HG03469 (cell line): ENCODE measurements around the gene GZMM.

Experiments
- ATAC-seq: cut with Tn5 transposase; IDR thresholded peaks from one replicate; pipeline ENCODE4 v1.9.1; 2021; ENCODE audit warnings: mild to moderate bottlenecking, moderate library complexity, moderate number of reproducible peaks; ENCODE audit not compliant: unreplicated experiment

GZMM gene

DNA sequence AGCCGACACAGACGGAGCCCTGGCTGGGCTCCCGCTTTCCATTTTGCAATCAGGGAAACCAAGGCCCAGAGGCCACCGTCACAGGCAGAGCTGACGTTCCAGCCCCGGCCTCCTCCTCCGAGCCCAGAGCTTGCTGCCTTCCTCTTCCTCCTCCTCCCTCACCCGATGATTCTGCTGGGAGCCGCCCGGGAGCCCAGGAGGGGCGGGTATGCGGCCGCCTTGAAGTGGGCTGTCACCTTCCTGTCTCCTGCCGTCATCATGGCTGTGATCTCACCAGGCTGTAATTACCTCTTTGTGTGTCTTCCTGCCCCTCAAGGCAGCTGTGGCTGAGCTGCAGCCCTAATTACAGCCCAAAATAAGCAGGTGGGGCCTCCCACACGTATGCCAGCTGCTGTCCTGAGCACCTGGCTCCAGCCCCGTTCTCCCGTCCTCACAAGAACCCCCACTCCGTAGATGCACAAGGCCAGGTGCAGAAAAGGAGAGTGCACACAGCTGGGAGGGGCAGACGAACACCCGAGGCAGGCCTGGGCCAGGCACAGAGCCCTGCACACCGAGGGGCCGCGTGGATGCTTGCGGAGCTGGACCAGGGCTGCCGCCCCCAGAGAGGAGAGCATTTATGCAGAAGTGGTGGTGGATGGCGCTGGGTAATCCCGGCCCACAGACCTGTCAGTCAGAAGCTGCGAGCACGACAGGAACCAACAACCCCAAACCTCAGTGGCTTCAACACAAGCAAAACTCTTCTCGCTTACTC, 32.6 kb upstream of the GZMM start:
- ATAC-seq: no peak

DNA sequence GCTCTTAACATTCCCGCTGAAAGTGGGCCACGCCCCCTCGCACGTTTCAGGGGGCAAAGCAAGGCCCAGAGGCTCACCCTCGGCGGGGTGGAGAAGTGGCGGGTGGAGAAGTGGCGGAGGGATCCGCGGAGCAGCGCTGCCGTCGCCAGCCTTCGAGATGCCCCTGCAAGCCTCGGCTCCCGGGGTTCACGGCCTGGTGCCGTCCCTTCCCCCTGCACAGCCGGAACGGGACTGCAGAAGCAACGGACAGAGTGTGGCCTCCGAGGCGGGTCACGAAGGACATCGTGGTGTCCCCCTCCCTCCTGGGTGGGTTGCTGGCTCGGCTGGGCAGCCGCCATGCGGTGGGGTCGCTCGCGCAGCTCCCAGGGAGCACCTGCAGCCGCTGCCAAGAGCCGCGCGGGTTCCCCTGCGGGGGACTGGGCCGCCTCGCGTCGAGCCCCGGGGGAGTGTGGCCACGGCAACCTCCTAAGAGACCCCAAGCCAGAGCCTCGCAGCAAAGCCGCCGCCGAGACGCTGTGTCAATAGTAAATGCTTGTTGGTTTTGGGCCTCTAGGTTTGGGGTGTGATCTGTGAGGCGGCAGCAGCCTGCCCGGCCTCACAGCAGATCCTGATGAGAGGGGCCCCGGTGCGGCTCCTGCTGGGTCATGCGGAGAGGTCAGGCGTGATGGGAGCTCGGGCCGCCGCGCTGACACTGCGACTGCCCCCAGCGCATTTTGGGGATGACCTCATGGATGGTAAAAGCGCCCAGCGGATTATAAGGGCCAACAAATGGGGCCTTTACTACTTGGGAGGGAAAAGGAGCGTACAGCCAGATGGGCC, 31.1 kb upstream of the GZMM start:
- no peak for ATAC-seq

DNA sequence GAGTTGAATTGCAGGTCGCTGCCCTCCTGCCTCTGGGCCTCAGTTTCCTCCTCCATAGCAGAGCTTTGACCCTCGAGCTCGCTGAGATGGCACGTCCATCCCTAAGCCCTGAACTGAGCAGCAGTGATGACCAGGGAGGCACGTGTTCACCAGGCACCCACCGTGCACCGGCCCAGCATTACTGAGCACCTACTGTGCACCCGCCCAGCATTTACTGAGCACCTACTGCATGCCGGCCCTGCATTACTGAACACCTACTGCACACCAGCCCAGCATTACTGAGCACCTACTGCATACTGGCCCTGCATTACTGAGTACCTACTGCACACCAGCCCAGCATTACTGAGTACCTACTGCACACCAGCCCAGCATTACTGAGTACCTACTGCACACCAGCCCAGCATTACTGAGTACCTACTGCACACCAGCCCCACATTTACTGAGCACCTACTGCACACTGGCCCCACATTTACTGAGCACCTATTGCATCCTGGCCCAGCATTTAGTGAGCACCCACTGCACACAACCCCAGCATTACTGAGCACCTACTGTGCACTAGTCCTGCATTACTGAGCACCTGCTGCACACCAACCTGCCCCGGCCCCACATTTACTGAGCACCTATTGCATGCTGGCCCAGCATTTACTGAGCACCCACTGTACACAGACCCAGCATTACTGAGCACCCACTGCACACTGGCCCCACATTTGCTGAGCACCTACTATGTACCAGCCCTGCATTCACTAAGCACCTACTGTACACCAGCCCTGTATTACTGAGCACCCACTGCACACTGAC, 30.3 kb upstream of the GZMM start:
- no peak for ATAC-seq

DNA sequence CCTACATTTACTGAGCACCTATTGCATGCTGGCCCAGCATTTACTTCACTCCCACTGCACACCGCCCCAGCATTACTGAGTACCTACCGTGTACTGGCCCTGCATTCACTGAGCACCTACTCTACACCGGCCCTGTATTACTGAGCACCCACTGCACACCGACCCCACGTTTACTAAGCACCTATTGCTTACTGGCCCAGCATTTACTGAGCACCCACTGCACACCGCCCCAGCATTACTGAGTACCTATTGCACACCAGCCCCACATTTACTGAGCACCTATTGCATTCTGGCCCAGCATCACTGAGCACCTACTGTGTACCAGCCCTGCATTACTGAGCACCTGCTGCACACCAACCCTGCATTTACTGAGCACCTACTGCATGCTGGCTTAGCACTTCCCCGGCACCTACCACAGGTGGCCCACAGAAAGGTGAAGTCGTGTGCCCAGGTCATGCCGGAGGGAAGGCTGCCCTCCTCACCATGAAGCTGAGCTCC, 29.6 kb upstream of the GZMM start:
- ATAC-seq: no peak

DNA sequence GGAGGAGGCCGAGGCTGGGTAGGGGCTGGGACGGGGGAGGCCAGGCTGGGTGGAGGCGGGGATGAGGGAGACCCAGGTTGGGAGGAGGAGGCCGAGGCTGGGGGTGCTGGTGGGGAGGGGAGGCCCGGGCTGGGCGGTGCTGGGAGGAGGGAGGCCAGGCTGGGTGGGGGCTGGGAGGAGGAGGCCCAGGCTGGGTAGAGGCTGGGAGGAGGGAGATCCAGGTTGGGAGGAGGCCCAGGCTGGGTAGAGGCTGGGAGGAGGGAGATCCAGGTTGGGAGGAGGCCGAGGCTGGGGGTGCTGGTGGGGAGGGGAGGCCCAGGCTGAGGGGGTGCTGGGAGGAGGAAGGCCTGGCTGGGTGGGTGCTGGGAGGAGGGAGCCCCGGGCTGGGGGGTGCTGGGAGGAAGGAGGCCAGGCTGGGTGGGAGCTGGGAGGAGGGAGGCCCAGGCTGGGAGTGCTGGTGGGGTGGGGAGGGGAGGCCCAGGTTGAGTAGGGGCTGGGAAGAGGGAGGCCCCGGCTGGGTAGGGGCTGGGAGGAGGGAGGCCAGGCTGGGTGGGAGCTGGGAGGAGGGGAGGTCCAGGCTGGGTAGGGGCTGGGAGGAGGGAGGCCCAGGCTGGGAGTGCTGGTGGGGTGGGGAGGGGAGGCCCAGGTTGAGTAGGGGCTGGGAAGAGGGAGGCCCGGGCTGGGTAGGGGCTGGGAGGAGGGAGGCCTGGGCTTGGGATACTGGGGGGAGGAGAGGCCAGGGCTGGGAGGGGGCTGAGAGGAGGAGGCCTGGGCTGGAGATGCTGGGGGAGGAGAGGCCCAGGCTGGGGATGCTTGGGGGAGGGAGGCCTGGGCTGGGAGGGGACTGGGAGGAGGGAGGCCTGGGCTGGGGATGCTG, 25.9 kb upstream of the GZMM start:
- no peak for ATAC-seq

DNA sequence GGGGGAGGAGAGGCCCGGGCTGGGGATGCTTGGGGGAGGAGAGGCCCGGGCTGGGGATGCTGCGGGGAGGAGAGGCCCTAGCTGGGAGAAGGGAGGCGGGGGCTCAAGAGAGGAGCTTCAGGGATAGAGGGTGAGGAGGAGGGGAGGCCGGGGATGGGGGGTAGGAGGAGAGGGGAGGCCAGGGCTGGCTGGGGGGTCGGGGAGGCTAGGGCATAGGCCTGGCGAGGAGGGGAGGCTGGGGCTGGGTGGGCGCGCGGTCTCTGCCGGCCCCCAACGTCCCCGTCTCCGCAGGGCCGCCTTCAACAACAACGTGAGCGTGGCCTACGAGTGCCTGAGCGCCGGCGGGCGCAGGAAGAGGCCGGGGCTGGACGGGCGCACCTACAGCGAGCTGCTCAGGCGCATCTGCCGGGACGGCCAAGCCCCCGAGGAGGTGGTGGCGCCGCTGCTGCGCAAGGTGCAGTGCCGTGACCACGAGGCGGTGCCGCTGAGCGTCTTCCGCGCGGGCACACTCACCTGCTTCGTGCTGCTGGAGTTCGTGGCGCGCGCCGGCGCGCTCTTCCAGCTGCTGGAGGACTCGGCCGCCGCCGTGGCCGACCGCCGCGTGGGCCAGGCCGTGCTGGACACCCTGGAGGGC, 25.1 kb upstream of the GZMM start:
- no peak for ATAC-seq

DNA sequence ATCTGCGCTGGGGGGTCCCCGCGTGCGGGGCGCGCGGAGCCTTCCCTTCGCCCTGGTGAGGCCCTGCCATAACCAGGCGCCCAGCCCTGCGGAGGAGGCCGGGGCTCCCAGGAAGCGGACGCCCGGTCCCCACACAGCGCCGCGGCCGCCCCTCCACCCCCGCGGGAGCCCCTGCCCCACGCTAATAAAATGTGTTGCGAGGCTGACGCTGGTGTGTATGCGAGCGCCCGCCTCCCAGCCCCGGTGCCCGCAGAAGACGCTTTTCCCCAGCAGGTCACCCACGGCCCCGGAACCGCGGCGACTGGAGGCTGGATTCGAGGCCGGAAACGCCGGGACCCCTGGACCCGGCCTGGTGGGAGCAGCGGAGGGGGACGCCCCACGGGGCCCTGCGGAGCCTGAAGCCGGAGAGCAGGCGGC, 24.4 kb upstream of the GZMM start:
- no peak for ATAC-seq

DNA sequence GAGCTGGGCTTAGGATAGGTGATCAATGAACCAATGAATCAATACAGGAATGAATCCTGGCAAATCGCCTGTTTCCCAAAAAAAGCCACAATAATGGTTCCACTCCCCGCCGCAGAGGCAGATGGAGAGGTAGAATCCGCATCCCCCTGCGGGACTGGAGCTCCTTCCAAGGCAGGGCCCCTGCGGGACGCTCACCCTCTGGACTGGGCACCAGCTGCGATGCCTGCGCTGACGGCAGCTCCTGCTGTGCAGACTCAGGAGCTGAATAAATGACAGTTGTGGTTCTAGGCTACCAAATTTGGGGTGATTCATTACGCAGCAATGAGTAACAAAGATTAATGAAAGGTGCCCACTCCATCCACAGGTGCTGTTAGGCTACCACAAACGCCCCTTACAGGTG, 21.1 kb upstream of the GZMM start:
- no peak for ATAC-seq

DNA sequence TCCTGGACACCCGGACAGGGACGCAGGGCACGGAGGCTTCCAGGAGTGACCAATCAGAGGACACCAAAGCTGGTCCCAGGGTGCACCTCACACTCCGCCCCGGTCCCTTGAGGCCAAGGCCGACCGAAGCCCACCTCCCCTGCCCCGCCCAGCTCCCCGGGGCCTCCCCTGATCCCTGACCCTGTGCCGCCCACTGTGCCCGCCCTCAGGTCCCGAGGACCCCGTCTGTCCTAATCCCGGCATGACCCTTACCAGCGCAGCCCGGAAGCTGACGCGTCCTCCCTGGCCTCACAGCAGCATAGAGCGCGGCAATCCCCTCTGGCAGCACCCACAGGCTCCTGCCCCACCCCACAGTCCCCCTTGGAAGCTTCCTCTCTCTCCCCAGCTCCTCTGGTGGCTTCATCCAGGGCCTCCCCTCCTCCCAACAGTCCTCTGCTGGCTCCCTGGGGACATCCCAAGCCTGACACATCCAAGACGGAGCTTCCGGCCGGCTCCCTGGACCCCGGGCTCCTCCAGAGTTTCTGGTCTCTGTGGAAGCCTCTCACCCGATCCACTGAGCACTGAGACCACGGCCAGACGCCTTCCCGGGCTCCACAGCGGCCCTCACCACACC, 19.7 kb upstream of the GZMM start:
- no peak for ATAC-seq

DNA sequence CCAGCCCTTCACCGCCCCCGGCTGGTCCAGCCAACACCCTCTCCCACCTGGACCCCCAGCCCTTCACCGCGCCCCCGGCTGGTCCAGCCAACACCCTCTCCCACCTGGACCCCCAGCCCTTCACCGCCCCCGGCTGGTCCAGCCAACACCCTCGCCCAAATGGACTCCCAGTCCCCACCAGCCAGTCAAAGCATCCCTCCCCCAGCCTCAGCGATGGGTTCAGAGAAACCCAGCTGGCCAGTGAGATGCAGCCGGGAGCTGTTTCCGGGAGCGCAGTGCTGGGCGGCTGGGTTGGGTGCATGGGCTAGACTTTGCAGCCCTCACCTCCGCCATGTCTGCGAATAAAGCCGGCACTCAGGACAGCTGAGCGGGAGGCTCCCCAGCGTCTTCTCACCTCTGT, 18.8 kb upstream of the GZMM start:
- no peak for ATAC-seq

DNA sequence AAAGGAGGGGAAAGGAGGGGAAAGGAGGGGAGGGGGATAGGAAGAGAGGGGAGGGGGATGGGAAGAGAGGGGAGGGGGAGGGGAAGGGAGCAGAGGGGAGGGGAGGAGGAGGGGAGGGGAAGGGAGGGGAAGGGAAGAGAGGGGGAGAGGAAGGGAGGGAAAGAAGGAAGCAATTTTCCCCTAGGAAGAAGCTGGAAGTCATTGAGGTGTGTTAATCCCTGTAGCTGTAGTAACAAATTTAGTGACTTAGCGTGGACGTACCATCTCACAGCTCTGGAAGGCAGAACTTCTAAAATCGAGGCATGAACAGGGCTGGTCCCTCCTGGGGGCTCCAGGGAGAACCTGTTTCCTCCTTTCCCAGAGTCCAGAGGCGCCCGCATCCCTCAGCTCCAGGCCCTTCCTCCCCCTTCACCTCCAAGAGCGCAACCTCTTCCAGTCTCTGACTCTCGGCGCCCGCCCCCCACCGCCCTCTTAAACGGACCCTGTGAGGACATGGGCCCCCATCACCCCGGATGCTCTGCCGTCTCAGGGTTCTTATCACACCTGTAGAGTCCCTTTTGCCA, 17.9 kb upstream of the GZMM start:
- ATAC-seq: no peak

DNA sequence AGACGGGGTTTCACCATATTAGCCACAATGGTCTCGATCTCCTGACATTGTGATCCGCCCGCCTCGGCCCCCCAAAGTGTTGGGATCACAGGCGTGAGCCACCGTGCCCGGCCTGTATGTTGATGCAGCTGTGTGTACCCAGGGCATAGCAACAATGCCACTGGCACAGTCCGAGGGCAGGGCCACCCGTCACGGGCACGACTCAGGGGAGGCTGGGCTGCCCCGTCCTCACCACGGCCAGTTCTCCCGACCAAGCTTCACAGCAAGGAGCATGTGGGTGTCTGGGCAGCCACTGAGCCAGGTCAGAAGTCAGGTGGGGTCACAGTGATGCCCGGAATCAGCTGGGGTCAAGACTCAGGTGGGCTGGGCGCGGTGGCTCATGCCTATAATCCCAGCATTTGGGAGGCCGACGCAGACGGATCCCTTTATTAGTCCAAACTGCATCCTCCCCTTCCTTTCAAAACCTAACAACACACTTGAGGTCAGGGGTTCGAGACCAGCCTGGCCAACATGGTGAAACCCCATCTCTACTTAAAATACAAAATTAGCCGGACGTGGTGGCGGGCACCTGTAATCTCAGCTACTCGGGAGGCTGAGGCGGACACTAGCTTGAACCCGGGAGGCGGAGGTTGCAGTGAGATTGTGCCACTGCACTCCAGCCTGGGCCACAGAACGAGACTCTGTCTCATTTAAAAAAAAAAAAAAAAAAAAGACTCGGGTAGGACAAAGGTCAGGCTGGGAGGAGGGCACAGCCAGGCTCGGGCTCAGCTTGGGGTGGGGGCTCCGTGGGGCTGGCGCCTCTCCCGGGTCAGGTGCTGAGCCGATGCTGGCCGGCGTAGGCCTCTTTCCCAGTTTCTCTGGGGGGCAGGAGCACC, 13.5 kb upstream of the GZMM start:
- no peak for ATAC-seq

DNA sequence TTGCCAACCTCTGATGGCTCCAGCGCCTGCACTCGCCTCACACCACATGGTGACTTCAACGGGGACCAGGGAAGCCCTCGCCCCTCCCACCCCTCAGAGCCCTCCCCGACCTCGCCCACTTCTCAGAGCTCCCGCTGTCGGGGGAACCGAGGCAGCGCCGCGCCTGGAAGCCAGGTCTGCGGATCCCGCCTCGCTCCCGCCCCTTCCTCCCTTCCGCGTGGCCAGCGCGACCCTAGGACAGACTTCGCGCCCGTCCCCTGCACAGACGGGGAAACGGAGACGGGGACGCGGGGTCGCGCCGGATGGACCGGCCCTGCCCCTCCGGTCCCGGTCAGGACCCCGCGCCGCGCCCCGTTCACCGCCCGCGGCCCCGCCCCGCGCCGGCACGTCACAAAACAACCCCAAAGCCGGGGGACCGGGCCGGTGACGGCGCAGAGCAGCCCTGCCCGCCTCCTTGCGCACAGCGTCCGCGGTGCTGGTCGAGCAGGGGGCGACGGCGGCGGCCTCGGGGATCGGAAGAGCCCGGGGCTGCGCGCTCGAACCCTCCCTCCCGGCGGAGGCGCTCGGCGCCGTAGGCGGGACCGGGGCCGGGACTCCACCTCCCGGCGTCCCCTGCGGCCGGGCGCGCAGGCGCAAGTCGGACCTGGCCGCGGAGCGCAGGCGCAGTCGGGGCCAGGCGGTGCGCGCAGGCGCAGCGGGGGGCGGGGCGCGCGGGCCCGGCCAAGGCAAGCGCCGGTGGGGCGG, 12.7 kb upstream of the GZMM start:
- ATAC-seq: peak; percentile 34

DNA sequence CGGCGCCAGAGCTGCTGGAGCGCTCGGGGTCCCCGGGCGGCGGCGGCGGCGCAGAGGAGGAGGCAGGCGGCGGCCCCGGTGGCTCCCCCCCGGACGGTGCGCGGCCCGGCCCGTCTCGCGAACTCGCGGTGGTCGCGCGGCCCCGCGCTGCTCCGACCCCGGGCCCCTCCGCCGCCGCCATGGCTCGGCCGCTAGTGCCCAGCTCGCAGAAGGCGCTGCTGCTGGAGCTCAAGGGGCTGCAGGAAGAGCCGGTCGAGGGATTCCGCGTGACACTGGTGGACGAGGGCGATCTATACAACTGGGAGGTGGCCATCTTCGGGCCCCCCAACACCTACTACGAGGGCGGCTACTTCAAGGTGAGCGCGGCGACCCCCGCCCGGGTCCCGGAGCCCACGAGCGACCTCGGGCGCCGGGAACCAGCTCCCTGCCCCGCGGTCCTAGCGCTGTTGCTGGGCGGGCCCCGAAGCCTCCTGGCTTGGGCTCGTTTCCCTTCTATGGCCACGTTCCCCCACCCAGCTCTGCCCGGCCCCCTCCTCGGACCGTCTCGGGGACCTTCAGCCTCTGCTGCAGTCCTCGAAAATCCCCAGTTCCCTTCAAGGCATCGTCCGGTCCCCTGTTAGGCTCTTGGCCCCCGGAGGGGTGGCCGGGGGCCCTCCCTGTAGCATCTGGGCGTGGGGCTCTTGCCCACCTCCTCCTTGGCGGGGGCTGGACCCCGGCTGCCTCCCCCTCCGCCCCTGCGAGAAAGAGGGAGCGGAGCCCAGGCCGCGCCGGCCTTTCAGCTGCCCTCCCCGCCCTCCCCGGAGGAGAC, 11.9 kb upstream of the GZMM start, which contains the start of gene CDC34:
CDC34 (plus strand) TSS at position 8 of the 808 bp plus-strand sequence; CDS start at position 180, 172 bp downstream.
- ATAC-seq: peak; percentile 18

DNA sequence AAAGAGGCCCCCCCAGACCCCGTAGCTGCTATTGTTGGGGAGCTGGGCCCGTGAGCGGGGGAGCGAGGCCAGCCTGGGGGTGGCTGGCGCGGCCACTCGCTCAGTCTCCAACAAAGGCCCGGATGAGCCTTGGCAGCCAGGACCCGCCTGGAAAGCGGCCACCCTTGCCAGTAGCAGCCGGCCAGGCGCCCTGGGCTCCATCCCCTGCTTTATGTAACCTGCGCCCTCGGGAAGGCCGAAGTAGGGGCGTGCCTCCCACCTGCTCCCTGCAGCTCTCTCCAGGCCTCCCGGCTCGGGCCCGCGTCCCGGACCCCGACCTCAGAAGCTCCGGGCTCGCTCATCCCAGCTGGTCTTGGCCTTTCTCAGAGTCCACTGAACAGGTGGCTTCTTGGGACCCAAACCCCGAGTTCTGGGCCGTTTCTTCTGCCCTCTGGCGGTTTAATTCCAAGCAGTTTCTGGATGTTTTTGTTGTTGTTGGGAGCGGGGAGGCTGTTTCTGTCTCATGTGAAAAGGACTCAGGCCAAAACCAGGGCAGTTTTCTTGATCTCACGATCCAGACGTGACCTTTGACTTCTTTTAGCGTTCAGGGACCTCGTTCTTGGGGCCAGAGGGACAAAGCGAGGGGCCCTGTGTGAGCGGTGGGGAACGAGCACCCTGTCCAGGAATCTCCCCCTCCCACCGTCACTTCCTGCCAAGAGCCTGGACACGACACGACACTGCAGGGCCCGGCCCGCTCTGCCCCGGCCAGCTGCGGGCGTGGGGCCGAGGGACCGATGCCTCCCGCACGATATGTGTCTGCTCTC, 11.1 kb upstream of the GZMM start:
- ATAC-seq: no peak
